Activated naive CD4-positive, alpha-beta T cell treated with anti-CD3 and anti-CD28 coated beads, Interleukin-2, amount 50 U/mL, for 24 hours (primary cell): ENCODE measurements around the gene EPHA5.

ENCODE experiments used
- H3K27ac Mint-ChIP-seq: one replicate; pipeline ENCODE4 v1.8.0; 2021; ENCODE audit warnings: mild to moderate bottlenecking, mixed read lengths
- H3K27me3 Mint-ChIP-seq: one replicate; pipeline ENCODE4 v1.8.0; 2021; ENCODE audit warnings: mixed read lengths
- H3K36me3 Mint-ChIP-seq: one replicate; pipeline ENCODE4 v1.8.0; 2021; ENCODE audit warnings: mixed read lengths
- H3K4me1 Mint-ChIP-seq: one replicate; pipeline ENCODE4 v1.8.0; 2021; ENCODE audit warnings: mixed read lengths
- H3K4me3 Mint-ChIP-seq: one replicate; pipeline ENCODE4 v1.8.0; 2021; ENCODE audit warnings: mild to moderate bottlenecking, mixed read lengths
- H3K9me3 Mint-ChIP-seq: one replicate; pipeline ENCODE4 v1.8.0; 2021; ENCODE audit warnings: mixed read lengths

The EPHA5 gene

DNA sequence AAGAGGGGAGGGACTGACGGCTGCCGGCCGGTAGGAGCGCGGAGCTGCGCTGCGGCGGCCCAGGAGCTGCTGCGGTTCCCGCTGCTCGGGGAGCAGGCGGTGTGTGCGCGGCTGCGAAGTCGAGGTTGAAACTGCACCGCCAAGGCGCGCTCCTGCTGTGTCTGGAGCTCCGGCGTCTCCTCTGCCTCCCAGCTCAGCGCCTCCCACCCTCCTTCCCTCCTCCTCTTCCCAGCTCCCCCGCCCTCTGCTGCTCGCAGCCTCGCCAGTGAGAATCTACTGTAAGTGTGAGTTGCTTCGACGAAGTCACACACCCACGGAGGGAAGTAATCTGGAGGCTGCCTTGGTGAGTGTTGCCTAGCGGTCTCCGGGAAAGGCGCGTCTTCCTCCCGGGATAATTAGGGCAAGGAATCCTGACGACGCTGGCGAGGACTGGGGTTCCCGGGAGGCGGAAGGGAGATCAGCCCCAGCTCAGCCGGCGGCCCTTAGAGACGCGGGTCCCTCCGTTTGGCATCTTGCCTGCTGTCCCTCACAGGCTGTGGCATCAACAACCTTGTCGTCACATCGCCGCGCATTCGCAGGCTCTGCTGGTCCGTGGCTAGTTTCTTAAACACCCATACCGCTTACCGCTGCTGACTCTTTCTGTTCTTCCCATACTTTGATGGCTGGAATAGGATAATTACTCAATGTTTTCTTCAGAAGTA, at the start of gene EPHA5:
TSS of gene EPHA5 (minus strand) at position 159 of the 701 bp plus-strand sequence. CDS start 747 bp downstream, outside the sequence.
- H3K4me3 Mint-ChIP-seq, result no peak within 1 kb of the TSS
- H3K27ac Mint-ChIP-seq, result no peak within 1 kb of the TSS
- H3K27me3 Mint-ChIP-seq, result peaks cover 45% of the 10 kb centered on the region

DNA sequence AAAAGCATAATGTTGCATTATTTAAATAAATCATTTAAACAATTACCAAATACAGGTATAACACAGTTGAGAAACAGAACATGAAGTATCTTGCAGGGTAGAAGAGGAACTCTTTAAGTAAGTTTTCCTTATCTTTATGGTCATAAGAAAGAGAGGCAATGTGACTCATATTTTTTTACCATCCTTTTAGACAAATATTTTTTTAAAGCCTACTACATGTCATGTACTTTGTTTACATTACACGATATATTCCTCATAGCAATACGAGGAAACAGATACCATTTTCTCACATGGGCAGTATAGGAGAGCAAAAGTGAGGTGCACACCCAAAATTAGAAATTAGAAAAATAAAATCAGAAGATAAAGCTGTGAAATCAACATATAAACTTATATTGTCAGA, 49.3 kb upstream of the EPHA5 start:
- Mint-ChIP-seq H3K4me3 (no peak overlapping the region), H3K4me1 (no peaks in the 10 kb centered on the region), H3K36me3 (no peaks in the 10 kb centered on the region), H3K27me3 (no peaks in the 10 kb centered on the region), H3K27ac (no peak overlapping the region), H3K9me3 (peaks cover 5% of the 10 kb centered on the region)

More for the DNA sequence above, at the start of gene EPHA5:
- H3K36me3 Mint-ChIP-seq, result peaks cover 3% of the 10 kb centered on the region
- peaks cover 14% of the 10 kb centered on the region for H3K9me3 Mint-ChIP-seq
- no peaks in the 10 kb centered on the region for H3K4me1 Mint-ChIP-seq

DNA sequence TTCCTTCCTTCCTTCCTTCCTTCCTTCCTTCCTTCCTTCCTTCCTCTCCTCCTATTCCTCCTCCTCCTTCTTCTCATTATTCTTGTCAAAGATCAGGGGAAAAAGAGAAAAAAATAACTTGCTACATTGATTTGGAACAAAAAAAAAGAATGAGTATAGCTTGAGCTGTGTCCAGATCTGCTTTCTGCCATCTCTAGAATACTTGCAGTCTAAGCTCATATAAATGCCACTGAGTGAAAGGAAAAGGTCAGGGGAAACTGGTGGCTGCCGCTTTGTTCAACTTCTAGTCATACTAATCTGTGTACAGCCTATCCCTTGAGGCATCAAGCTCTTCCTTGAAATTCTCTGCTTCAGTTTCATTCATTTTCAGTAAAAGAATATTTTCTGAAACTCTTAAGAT, 28.3 kb upstream of the EPHA5 start:
- H3K4me3 Mint-ChIP-seq, result no peak overlapping the region
- no peaks in the 10 kb centered on the region for H3K4me1 Mint-ChIP-seq
- H3K36me3 Mint-ChIP-seq, result no peaks in the 10 kb centered on the region
- peaks cover 5% of the 10 kb centered on the region for H3K9me3 Mint-ChIP-seq
- no peaks in the 10 kb centered on the region for H3K27me3 Mint-ChIP-seq
- H3K27ac Mint-ChIP-seq, result no peak overlapping the region

DNA sequence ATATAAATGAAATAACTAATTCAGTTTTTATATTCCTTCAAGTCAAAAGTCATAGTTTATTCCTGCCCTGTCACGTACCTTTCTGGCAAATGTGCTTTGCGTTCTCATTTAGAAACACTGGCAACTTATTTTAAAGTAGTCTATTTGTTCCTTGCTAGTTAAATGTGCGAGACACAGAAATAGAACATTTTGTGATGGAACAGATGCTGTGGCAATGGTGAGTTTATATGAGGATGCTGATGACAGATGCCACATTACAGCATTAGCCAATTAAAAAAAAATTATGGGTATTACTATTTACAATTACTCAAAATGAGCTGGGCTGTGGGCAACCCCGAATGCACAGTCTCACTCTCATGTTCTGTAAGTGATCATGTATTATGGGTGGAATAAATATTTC, 26.1 kb upstream of the EPHA5 start:
- Mint-ChIP-seq H3K4me3 (no peak overlapping the region), H3K36me3 (no peaks in the 10 kb centered on the region), H3K9me3 (peaks cover 3% of the 10 kb centered on the region), H3K27me3 (no peaks in the 10 kb centered on the region), H3K27ac (no peak overlapping the region), H3K4me1 (no peaks in the 10 kb centered on the region)

GRCh38 chr4:65671372-65671771, 1.1 kb upstream of the EPHA5 start:
- Mint-ChIP-seq H3K9me3 (peaks cover 14% of the 10 kb centered on the region), H3K27me3 (peaks cover 41% of the 10 kb centered on the region), H3K4me1 (no peaks in the 10 kb centered on the region), H3K36me3 (peaks cover 3% of the 10 kb centered on the region), H3K27ac (no peak overlapping the region), H3K4me3 (no peak overlapping the region)

- H3K9me3 Mint-ChIP-seq, result peaks cover 14% of the 10 kb centered on the region
- H3K27ac Mint-ChIP-seq, result no peak overlapping the region
- H3K36me3 Mint-ChIP-seq, result peaks cover 3% of the 10 kb centered on the region
- H3K4me3 Mint-ChIP-seq, result no peak overlapping the region
- peaks cover 45% of the 10 kb centered on the region for H3K27me3 Mint-ChIP-seq
- no peaks in the 10 kb centered on the region for H3K4me1 Mint-ChIP-seq
Measured at GRCh38 chr4:65670020-65670330, 314 bp downstream of the EPHA5 start.

DNA sequence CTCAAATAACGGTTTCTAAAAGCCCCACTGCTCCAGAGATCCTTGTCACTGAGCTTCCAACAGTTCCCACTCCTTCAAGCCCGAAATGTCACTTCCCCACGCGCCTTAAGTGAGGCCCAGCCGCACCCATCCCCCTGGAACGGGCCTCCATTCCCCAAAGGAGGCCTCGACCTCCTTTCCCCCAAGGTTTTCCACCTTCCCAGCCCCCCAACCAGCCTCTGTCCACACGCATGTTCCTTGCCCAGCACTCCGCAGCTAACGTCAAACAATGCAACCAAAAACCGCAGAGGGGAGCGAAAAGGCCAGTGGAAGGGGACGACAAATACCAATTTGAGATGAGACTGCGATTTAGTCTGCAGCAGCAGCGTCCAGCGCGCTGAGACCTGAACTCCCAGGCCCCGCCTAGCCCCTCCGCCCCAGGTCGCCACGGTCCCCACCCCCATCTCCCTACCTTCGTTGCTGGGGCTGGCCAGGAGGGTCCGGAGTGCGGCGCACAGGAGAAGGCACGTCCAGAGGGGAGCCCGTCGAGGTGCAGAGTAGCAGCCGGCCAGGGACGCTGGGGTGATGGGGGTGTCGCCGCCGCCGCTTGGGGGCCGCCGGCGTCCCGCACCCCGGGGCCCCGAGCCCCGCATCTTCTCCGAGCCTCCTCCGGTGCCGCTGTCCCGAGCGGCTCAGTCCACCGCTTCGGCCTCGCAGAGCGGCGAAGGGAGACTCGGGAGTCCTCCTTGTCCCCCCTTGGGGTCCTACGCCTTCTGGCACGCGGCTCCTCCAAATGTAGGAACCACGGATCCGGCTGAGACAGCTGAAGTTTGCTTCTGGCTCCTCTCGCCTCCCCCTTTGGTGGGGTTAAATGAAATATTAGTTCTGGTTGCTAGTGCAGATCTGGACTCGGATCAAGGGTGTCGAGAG, 924 bp downstream of the EPHA5 start:
- Mint-ChIP-seq H3K9me3 (peaks cover 14% of the 10 kb centered on the region), H3K27ac (no peak overlapping the region), H3K4me3 (no peak overlapping the region), H3K4me1 (no peaks in the 10 kb centered on the region), H3K27me3 (peaks cover 45% of the 10 kb centered on the region), H3K36me3 (peaks cover 3% of the 10 kb centered on the region)

GRCh38 chr4:65668201-65669089, 1.8 kb downstream of the EPHA5 start:
- H3K9me3 Mint-ChIP-seq, result peaks cover 13% of the 10 kb centered on the region
- no peaks in the 10 kb centered on the region for H3K4me1 Mint-ChIP-seq
- peaks cover 45% of the 10 kb centered on the region for H3K27me3 Mint-ChIP-seq
- no peak overlapping the region for H3K4me3 Mint-ChIP-seq
- H3K36me3 Mint-ChIP-seq, result peaks cover 3% of the 10 kb centered on the region
- H3K27ac Mint-ChIP-seq, result no peak overlapping the region

DNA sequence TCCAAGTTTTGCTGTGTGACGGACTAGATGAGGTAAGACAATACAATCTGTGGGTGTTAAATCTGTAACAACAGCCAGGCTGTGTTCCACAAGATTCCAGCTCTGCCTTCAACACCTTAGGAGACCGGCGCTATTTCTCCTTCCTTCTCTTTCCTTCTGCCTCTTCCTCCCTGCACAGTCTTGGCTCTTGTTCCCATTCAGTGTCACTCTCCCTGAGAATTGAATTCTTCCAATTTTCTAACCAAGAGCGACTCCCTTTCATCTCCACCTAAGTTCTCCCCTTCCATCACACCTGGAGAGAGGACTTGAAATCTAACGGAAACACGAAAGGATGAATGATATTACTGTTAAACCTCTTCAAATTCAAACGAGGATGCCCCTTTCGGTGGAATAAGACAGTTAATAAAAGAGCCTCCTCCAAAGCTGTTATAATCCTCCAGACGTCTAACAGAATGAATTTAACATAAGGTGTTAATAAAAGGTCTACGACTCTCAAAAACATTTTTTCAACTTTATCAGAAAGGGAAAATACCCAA, 2.7 kb downstream of the EPHA5 start:
- H3K4me3 Mint-ChIP-seq, result no peak overlapping the region
- H3K9me3 Mint-ChIP-seq, result peaks cover 8% of the 10 kb centered on the region
- no peak overlapping the region for H3K27ac Mint-ChIP-seq
- H3K36me3 Mint-ChIP-seq, result peaks cover 3% of the 10 kb centered on the region
- peaks cover 44% of the 10 kb centered on the region for H3K27me3 Mint-ChIP-seq
- H3K4me1 Mint-ChIP-seq, result no peaks in the 10 kb centered on the region

GRCh38 chr4:65665771-65666523, 4.3 kb downstream of the EPHA5 start:
- Mint-ChIP-seq H3K9me3 (peaks cover 5% of the 10 kb centered on the region), H3K27ac (no peak overlapping the region), H3K4me3 (no peak overlapping the region), H3K36me3 (peaks cover 3% of the 10 kb centered on the region), H3K4me1 (no peaks in the 10 kb centered on the region), H3K27me3 (peaks cover 34% of the 10 kb centered on the region)

DNA sequence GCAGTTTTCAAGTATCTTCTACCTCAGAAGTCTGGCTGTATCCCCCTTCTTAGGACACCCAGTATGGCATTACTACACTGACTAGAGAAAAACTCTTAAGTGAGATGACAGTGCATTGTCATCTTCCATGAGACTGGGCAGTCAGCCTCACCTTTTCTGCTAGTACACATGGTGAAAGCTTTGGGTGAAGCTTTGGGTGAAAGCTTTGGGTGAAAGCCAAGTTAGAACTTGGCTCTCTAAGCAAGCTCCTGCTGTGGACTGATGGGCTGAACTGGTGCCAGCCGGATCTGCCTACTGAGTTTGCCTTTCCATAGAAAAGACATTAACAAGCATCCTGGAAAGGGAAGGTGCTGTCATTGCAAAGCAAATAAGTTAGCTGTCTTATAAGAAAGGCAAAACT, 8.8 kb downstream of the EPHA5 start:
- Mint-ChIP-seq H3K36me3 (no peaks in the 10 kb centered on the region), H3K27me3 (peaks cover 5% of the 10 kb centered on the region), H3K4me3 (no peak overlapping the region), H3K4me1 (no peaks in the 10 kb centered on the region), H3K9me3 (no peaks in the 10 kb centered on the region), H3K27ac (no peak overlapping the region)

DNA sequence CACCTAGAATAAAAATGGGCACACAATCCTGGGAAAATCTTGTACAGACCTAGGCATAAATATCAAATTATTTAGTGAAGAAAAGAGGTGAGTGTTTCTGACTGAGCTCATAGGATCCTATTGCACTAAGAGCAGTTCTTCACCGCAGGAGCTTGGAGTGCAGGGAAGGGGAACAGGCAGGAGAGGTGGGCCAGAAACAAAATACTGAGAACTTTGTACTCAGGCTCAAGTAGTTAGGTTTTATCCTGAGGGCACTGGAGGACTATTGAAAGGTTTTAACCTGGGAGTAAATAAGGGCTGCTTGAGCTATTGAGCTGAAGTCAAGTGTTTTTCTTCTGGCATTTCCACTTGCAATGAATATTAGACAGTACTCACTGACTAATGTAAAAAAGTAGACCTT, 12.2 kb downstream of the EPHA5 start:
- no peak overlapping the region for H3K27ac Mint-ChIP-seq
- H3K36me3 Mint-ChIP-seq, result no peaks in the 10 kb centered on the region
- H3K9me3 Mint-ChIP-seq, result no peaks in the 10 kb centered on the region
- no peaks in the 10 kb centered on the region for H3K27me3 Mint-ChIP-seq
- no peaks in the 10 kb centered on the region for H3K4me1 Mint-ChIP-seq
- H3K4me3 Mint-ChIP-seq, result no peak overlapping the region

DNA sequence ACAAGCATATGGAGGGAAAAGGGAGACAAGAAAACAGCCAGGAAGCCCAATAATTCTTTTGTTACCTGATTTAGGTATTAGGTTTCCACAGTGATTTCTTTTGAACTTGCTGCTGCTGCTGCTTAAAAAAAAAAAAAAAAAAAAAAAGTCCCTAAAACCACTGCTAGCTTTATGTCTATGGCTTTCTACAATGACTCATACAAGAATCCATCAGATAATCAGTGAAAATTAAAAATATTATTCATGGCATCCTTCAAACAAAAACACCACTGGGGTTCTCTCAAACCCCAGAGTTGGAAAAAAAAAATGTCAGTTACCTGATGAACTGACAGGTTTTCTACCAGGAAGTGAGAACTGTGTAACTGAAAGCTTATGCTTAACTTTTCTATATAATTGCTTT, 14.3 kb downstream of the EPHA5 start:
- H3K4me1 Mint-ChIP-seq, result no peaks in the 10 kb centered on the region
- H3K9me3 Mint-ChIP-seq, result no peaks in the 10 kb centered on the region
- no peaks in the 10 kb centered on the region for H3K36me3 Mint-ChIP-seq
- no peaks in the 10 kb centered on the region for H3K27me3 Mint-ChIP-seq
- H3K4me3 Mint-ChIP-seq, result no peak overlapping the region
- no peak overlapping the region for H3K27ac Mint-ChIP-seq

- Mint-ChIP-seq H3K27ac (no peak overlapping the region), H3K4me3 (no peak overlapping the region), H3K27me3 (no peaks in the 10 kb centered on the region), H3K36me3 (no peaks in the 10 kb centered on the region), H3K4me1 (no peaks in the 10 kb centered on the region), H3K9me3 (no peaks in the 10 kb centered on the region)
Measured at GRCh38 chr4:65654976-65655375, 15.3 kb downstream of the EPHA5 start.
